Lung (tissue), 12 donors: Measurements from ENCODE around the gene ADARB1. TPM values are rescaled to one million over a fixed set of nuclear protein-coding genes. Genes with fewer than 3 reads are reported as not detected.

Experiments
- ATAC-seq: fragments of 200-7000 bp; cut with Tn5 transposase; one replicate; pipeline ENCODE4 v1.9.1; 2020; ENCODE audit warnings: moderate number of reproducible peaks; ENCODE audit not compliant: insufficient read depth, low FRiP score
- DNase-seq, 3 donors: peaks; one replicate each; pipeline ENCODE4 v3.0.0-alpha.2; 2013 to 2017
- H3K27ac ChIP-seq, 2 donors: one replicate each; pipeline ENCODE4 v1.5.1; 2013; ENCODE audit warnings: mild to moderate bottlenecking in 2 of 2, moderate library complexity in 2 of 2, control low read depth in 1 of 2, inconsistent platforms in 1 of 2, low read depth in 1 of 2, low read length in 1 of 2
- H3K27me3 ChIP-seq, 3 donors: one replicate each; pipeline ENCODE4 v1.5.1; 2013; ENCODE audit warnings: low read length in 2 of 3; ENCODE audit not compliant: control insufficient read depth in 3 of 3, insufficient read depth in 3 of 3
- H3K36me3 ChIP-seq, 4 donors: one replicate each; pipeline ENCODE4 v1.5.1; 2013; ENCODE audit warnings: low read length in 4 of 4, mild to moderate bottlenecking in 1 of 4, moderate library complexity in 1 of 4; ENCODE audit not compliant: control insufficient read depth in 4 of 4, insufficient read depth in 4 of 4
- H3K4me1 ChIP-seq, 5 donors: one replicate each; pipeline ENCODE4 v1.5.1; 2013; ENCODE audit warnings: low read length in 5 of 5, mild to moderate bottlenecking in 2 of 5, moderate library complexity in 1 of 5; ENCODE audit not compliant: control insufficient read depth in 5 of 5, insufficient read depth in 5 of 5
- H3K4me3 ChIP-seq: one replicate; pipeline ENCODE4 v1.5.1; 2013; ENCODE audit warnings: mild to moderate bottlenecking, control low read depth, moderate library complexity
- H3K9ac ChIP-seq, 2 donors: one replicate each; pipeline ENCODE4 v1.5.1; 2013; ENCODE audit warnings: low read length in 2 of 2, control low read depth in 1 of 2; ENCODE audit not compliant: insufficient read depth in 1 of 2
- H3K9me3 ChIP-seq, 4 donors: one replicate each; pipeline ENCODE4 v1.5.1; 2013; ENCODE audit warnings: low read length in 3 of 4, mild to moderate bottlenecking in 1 of 4, moderate library complexity in 1 of 4; ENCODE audit not compliant: control insufficient read depth in 4 of 4, insufficient read depth in 3 of 4
- WGBS, 2 donors: extraction: QIAGEN DNeasy Blood & Tissue Kit; methylation state at CpG; one replicate each; pipeline ENCODE4 v1.1.7; 2013; 5-methylcytosine and 5-hydroxymethylcytosine counted together
- polyA plus RNA-seq, 2 donors: library from polyadenylated mRNA; stranded (reverse); fragments of 200-250 nt; gene quantifications; one replicate each; pipeline ENCODE4 v1.2.1, GENCODE V29; 2013
- total RNA-seq, 2 donors: library from RNA; depleted of rRNA in 1 of 2; stranded (reverse); fragments of >200 nt in 1 of 2; gene quantifications; one replicate each; pipeline ENCODE4 v1.2.1, GENCODE V29; 2014 to 2021
- TF ChIP-seq, protein P1 (sequence below): IDR thresholded peaks from 2 replicates; pipeline ENCODE4 v1.5.1; 2012; ENCODE audit warnings: mild to moderate bottlenecking; ENCODE audit errors: control extremely low read depth, extremely low read depth
- donor health status: control.
- donor health status: control.
- donor health status: Bipolar disorder and iron deficiency.
- donor health status: healthy.
- donor health status: DM: yes; HTN: yes; CAD: no.

Gene ADARB1
- total and polyA plus RNA-seq, 4 donors, result 13.4 to 47.7 (median 32.6) TPM

DNA sequence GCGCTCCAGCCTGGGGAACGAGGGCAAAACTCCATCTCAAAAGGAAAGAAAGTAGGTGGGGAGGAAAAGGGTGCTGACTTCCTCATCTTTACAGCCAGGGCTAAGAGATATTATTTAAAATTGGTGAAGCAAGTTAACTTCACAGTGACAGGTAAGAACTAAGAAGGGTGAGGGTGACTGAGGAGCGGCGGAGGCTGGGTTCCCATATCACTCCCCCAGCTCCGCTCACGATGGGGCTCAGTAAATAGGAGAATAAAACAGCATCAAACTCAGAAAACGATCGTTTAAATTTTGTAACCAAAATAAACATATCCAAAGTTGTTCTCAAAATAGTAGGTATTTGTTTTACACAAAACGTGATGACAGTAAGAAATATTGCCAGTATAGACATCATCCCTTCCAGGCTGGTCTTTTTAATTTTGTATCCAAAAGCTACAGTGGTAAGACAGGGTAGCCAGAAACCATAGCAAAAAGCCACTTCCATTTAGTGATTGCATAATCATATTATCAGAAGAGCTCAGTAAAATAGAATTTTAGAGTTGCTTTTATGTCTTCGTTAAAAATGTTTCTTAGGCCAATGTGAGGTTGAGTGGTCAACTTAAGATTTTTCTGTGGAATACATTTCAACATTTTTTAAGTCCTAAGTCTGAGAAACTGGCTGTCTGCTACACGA, 26.2 kb upstream of the ADARB1 start:
- Histone ChIP-seq H3K4me1 (peaks cover 0 to 24% (median 0%) of the 10 kb centered on the region in 5 donors), H3K27ac (peak overlapping the region in 1 of 2 donors; percentile 46), H3K4me3 (no peak overlapping the region), H3K9ac (no peak overlapping the region), H3K36me3 (no peaks in the 10 kb centered on the region), H3K9me3 (peaks cover 0 to 8% (median under 1%) of the 10 kb centered on the region in 4 donors), H3K27me3 (no peaks in the 10 kb centered on the region)
- WGBS, 2 donors, result 77 to 79% methylated on average over 11 of the region's 11 CpGs
- ATAC-seq, result no peak
- TF ChIP-seq, protein P1, sequence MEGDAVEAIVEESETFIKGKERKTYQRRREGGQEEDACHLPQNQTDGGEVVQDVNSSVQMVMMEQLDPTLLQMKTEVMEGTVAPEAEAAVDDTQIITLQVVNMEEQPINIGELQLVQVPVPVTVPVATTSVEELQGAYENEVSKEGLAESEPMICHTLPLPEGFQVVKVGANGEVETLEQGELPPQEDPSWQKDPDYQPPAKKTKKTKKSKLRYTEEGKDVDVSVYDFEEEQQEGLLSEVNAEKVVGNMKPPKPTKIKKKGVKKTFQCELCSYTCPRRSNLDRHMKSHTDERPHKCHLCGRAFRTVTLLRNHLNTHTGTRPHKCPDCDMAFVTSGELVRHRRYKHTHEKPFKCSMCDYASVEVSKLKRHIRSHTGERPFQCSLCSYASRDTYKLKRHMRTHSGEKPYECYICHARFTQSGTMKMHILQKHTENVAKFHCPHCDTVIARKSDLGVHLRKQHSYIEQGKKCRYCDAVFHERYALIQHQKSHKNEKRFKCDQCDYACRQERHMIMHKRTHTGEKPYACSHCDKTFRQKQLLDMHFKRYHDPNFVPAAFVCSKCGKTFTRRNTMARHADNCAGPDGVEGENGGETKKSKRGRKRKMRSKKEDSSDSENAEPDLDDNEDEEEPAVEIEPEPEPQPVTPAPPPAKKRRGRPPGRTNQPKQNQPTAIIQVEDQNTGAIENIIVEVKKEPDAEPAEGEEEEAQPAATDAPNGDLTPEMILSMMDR, result no peak
- no peak for DNase-seq

DNA sequence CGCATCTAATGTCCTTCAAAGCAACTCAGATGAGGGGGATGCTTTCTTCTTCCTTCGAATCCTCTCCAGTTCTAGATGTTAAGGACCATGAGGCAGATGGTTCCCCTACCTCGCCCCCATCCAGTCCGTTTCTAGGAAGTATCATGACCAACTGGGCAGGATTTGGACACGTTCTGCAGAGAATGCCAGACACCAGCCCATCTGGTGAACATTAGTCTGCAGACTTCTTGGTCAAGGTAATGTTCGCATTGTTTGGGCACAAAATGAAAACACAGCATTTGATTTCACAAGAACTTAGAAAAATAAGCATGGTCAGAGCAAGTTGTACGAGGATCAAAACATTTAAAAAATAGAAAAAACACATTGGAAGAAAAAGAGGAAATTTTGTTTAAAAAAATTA, 25.4 kb upstream of the ADARB1 start:
- TF ChIP-seq, protein P1, result no peak
- Histone ChIP-seq H3K4me3 (no peak overlapping the region), H3K27ac (no peak overlapping the region), H3K9me3 (peaks cover 0 to 8% (median under 1%) of the 10 kb centered on the region in 4 donors), H3K36me3 (no peaks in the 10 kb centered on the region), H3K4me1 (peaks cover 0 to 24% (median 2%) of the 10 kb centered on the region in 5 donors), H3K9ac (no peak overlapping the region), H3K27me3 (no peaks in the 10 kb centered on the region)
- ATAC-seq, result no peak
- 79 to 80% methylated on average over 7 of the region's 7 CpGs for WGBS, 2 donors
- DNase-seq, result no peak

DNA sequence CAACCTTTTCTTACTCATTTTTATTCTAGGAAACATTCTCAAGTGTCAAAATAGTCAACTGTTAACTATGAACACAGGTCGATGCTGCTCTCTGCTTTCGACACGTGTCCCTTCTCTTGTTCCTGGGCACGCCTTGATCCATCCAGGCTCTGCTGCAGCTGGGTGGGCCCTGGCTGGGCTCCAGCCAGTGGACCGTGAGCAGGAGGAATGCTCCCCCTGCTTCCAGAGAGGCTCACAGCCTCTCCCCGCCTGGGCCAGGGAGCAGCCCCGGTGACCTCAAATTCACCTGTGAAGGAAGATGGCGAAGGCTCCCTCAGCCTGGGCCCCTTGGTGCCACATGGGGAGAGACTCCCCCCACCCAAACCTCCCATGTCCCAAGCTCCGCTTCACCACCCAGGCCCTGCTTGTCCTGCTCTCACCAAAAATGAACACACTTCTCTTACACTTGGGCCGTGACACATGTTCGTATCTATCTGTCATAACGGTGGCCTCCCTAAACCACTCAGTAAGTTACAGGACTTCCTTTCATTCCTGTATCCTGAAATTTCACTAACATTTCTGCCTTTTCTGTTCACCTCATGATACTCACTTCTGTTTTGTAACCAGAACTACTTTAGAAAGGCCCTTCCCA, 24.6 kb upstream of the ADARB1 start:
- Histone ChIP-seq H3K9ac (no peak overlapping the region), H3K27me3 (no peaks in the 10 kb centered on the region), H3K4me1 (peaks cover 0 to 28% (median 2%) of the 10 kb centered on the region in 5 donors), H3K27ac (peak overlapping the region in 1 of 2 donors; percentile 80), H3K36me3 (no peaks in the 10 kb centered on the region), H3K4me3 (no peak overlapping the region), H3K9me3 (peaks cover 0 to 8% (median under 1%) of the 10 kb centered on the region in 4 donors)
- WGBS, 2 donors, result 73 to 78% methylated on average over 12 of the region's 12 CpGs
- TF ChIP-seq, protein P1, result no peak
- DNase-seq, result no peak
- ATAC-seq, result no peak
